Left forelimb (tissue), 1 donor: ENCODE results near the gene ZNF423.

Experiments
- DNase-seq: peaks from one replicate; pipeline ENCODE4 v3.0.0-alpha.2; 2018; ENCODE audit warnings: low spot score

ZNF423 gene

GRCh38 chr16:49781401-49781800, 74.5 kb downstream of the ZNF423 start:
- no peak for DNase-seq

GRCh38 chr16:49780433-49780832, 75.5 kb downstream of the ZNF423 start:
- no peak for DNase-seq

- no peak for DNase-seq
Observed at GRCh38 chr16:49779979-49780378, 75.9 kb downstream of the ZNF423 start.

GRCh38 chr16:49778202-49778930, 77.5 kb downstream of the ZNF423 start:
- DNase-seq = no peak

- no peak for DNase-seq
Observed at GRCh38 chr16:49776734-49777133, 79.2 kb downstream of the ZNF423 start.

GRCh38 chr16:49776085-49776595, 79.8 kb downstream of the ZNF423 start:
- no peak for DNase-seq

GRCh38 chr16:49775581-49775980, 80.3 kb downstream of the ZNF423 start:
- DNase-seq = no peak

GRCh38 chr16:49775018-49775417, 80.9 kb downstream of the ZNF423 start:
- no peak for DNase-seq

GRCh38 chr16:49773534-49774475, 82.1 kb downstream of the ZNF423 start:
- no peak for DNase-seq

GRCh38 chr16:49767998-49768397, 87.9 kb downstream of the ZNF423 start:
- no peak for DNase-seq

- DNase-seq = no peak
Observed at GRCh38 chr16:49767414-49767813, 88.5 kb downstream of the ZNF423 start.

GRCh38 chr16:49766225-49766624, 89.7 kb downstream of the ZNF423 start:
- no peak for DNase-seq

- DNase-seq = no peak
Observed at GRCh38 chr16:49763826-49764225, 92.1 kb downstream of the ZNF423 start.

- no peak for DNase-seq
Observed at GRCh38 chr16:49760815-49761214, 95.1 kb downstream of the ZNF423 start.

- DNase-seq = no peak
Observed at GRCh38 chr16:49757559-49758069, 98.3 kb downstream of the ZNF423 start.

GRCh38 chr16:49756775-49757558, 98.9 kb downstream of the ZNF423 start:
- DNase-seq = no peak

GRCh38 chr16:49755716-49756505, 100.0 kb downstream of the ZNF423 start:
- DNase-seq = no peak

GRCh38 chr16:49755313-49755620, 100.6 kb downstream of the ZNF423 start:
- DNase-seq = no peak

- no peak for DNase-seq
Observed at GRCh38 chr16:49754495-49755312, 101.2 kb downstream of the ZNF423 start.

GRCh38 chr16:49750341-49751000, 105.4 kb downstream of the ZNF423 start:
- no peak for DNase-seq
